Thoracic aorta (tissue), 2 donors: ENCODE data around the gene DERL3. TPM values are rescaled to one million over a fixed set of nuclear protein-coding genes. Genes with fewer than 3 reads are reported as not detected.

ENCODE experiments used
- ATAC-seq: fragments of 150-250 bp; one replicate; pipeline ENCODE4 v1.8.0; 2017; ENCODE audit warnings: low read depth; ENCODE audit not compliant: insufficient number of reproducible peaks, low FRiP score
- DNase-seq: peaks from one replicate; pipeline ENCODE4 v3.0.0-alpha.2; 2020; ENCODE audit warnings: low spot score
- H3K27ac ChIP-seq, 2 donors: fragments of 200-600 bp; sonication (generic); 1 replicate in 1 of 2; 2 replicates in 1 of 2; pipeline ENCODE4 v1.5.1; 2016; ENCODE audit warnings: mild to moderate bottlenecking in 2 of 2, moderate library complexity in 2 of 2
- H3K27me3 ChIP-seq: fragments of 200-600 bp; sonication (generic); replicated peaks from 2 replicates; pipeline ENCODE4 v1.6.0; 2016; ENCODE audit warnings: mild to moderate bottlenecking; ENCODE audit not compliant: insufficient read depth
- H3K36me3 ChIP-seq: fragments of 200-600 bp; sonication (generic); one replicate; pipeline ENCODE4 v1.5.1; 2016
- H3K4me1 ChIP-seq, 2 donors: fragments of 200-600 bp; sonication (generic); 1 replicate in 1 of 2; 2 replicates in 1 of 2; pipeline versions ENCODE4 v1.5.1 to v1.6.0; 2016; ENCODE audit warnings: low read depth in 2 of 2, mild to moderate bottlenecking in 1 of 2; ENCODE audit not compliant: control insufficient read depth in 1 of 2
- H3K4me3 ChIP-seq: fragments of 200-600 bp; sonication (generic); 2 replicates; pipeline ENCODE4 v1.5.1; 2016; ENCODE audit warnings: mild to moderate bottlenecking
- H3K9me3 ChIP-seq: fragments of 200-600 bp; sonication (generic); 2 replicates; pipeline ENCODE4 v1.5.1; 2016
- CTCF ChIP-seq: fragments of 200-600 bp; sonication (generic); IDR thresholded peaks from one replicate; pipeline ENCODE4 v1.5.1; 2019; ENCODE audit warnings: antibody characterized with exemption
- total RNA-seq, 2 donors: library from RNA; depleted of rRNA; stranded (reverse); fragments of >200 nt; gene quantifications; one replicate each; pipeline versions ENCODE4 v1.1.0 to v1.2.3, GENCODE V29; 2016

The DERL3 gene
- total RNA-seq, 2 donors from 2014 or later, result 2.5 to 3.0 TPM

DNA sequence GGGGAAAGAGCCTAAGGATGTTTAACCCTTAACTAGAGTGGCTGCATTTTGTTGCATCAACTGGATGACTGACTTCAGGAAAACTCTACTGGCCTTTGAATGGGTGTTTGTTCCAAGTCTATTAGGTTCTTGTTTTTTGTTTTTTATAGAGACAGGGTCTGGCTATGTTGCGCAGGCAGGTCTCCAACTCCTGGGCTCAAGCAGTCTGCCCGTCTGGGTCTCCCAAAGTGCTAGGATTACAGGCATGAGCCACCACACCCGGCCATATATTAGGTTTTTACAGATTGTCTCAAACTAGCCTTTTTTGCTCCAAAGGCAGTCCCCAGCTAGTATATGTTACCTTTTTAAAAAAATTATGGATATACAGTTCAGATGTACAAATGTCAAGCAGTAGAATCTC, 50.9 kb downstream of the DERL3 start:
- no peak for TF ChIP-seq CTCF
- Histone ChIP-seq H3K27me3 (no peaks in the 10 kb centered on the region), H3K36me3 (peaks cover 6% of the 10 kb centered on the region), H3K27ac (peak overlapping the region in 1 of 2 donors; percentile 97), H3K4me1 (peaks cover 16 to 33% of the 10 kb centered on the region in 2 donors), H3K4me3 (peak overlapping the region; percentile 94), H3K9me3 (no peaks in the 10 kb centered on the region)
- ATAC-seq, result no peak
- DNase-seq, result no peak

DNA sequence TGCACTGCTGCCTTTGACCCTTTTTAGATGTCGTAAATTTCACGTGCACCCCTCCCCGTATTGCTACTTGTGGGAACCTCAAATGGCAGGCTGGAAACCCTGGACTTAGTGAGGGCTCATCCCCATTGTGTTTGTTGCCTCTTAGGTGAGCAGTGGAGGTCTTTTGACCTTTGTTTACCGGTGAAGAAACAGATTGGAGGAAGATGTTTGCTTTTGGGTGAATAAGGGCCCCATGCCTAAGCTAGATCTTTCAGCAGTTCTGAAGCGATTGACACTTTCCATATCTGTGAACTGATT, 51.3 kb downstream of the DERL3 start:
- no peaks in the 10 kb centered on the region for H3K27me3 ChIP-seq
- peaks cover 5% of the 10 kb centered on the region for H3K36me3 ChIP-seq
- peaks cover 16 to 33% of the 10 kb centered on the region in 2 donors for H3K4me1 ChIP-seq
- no peak for DNase-seq
- no peak for TF ChIP-seq CTCF
- H3K9me3 ChIP-seq, result no peaks in the 10 kb centered on the region
- peak overlapping the region in 1 of 2 donors; percentile 97 for H3K27ac ChIP-seq
- ATAC-seq, result no peak
- H3K4me3 ChIP-seq, result peak overlapping the region; percentile 94

- Histone ChIP-seq H3K4me1 (peaks cover 16 to 33% of the 10 kb centered on the region in 2 donors), H3K9me3 (no peaks in the 10 kb centered on the region), H3K27ac (peak within 1 kb of the TSS; percentile 97 to 99), H3K4me3 (peak within 1 kb of the TSS; percentile 94), H3K36me3 (no peaks in the 10 kb centered on the region), H3K27me3 (no peaks in the 10 kb centered on the region)
- no peak for TF ChIP-seq CTCF
- peak; percentile 98 for ATAC-seq
- peak; percentile 88 for DNase-seq
Measured at GRCh38 chr22:23786752-23787599, 51.8 kb downstream of the DERL3 start, which contains the start of gene SMARCB1. TSS of gene SMARCB1 (plus strand) at chr22:23786966. CDS start at chr22:23787170, 204 bp downstream.

DNA sequence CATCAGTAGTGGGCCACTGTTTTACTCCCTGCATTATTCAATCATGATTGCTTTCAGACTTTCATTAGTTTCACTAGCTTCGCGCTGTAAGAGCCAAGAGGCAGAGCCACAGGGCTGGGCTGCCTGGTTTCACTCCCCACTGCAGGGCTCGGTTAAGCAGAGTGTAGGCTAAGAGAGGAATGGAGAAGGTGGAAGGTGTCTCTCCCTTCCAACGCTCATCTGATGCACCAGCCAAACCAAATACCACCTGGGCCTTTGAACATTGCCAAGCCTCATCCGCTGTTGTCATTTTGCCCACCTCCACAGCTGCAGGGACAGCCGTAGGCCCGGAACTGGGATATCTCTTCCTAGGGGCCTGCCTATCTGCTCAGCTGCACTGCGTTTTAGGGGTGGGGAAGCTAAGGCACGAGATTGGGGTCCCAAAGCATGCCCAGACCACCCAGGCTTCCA, 52.5 kb downstream of the DERL3 start:
- H3K4me3 ChIP-seq, result peak overlapping the region; percentile 94
- H3K36me3 ChIP-seq, result no peaks in the 10 kb centered on the region
- H3K4me1 ChIP-seq, result peaks cover 16 to 32% of the 10 kb centered on the region in 2 donors
- DNase-seq, result no peak
- H3K27ac ChIP-seq, result peak overlapping the region; percentile 97 to 99
- no peaks in the 10 kb centered on the region for H3K9me3 ChIP-seq
- no peak for TF ChIP-seq CTCF
- no peak for ATAC-seq
- no peaks in the 10 kb centered on the region for H3K27me3 ChIP-seq

Other genes starting within 250 kb of the DERL3 start
- not detected for gene DRICH1, start 206.7 kb downstream of the DERL3 start, total RNA-seq
- gene RGL4, start 148.0 kb downstream of the DERL3 start, total RNA-seq, result not detected
- gene ZNF70, start 87.9 kb downstream of the DERL3 start, total RNA-seq, result 10 to 100 TPM in 1 of 2 donors, 1 to 10 TPM in 1; 8.4 to 13.8 TPM
- gene VPREB3, start 84.6 kb downstream of the DERL3 start, total RNA-seq, result not detected
- not detected for gene C22orf15, start 76.0 kb downstream of the DERL3 start, total RNA-seq
- gene CHCHD10, start 71.0 kb downstream of the DERL3 start, total RNA-seq, result 10 to 100 TPM in 1 of 2 donors, not detected in 1; 19.4 TPM
- 10 to 100 TPM in 1 of 2 donors, 1 to 10 TPM in 1; 2.0 to 10.2 TPM for gene MMP11, start 66.2 kb downstream of the DERL3 start, total RNA-seq
- 10 to 100 TPM; 43.5 to 50.0 TPM for gene SMARCB1, start 52.0 kb downstream of the DERL3 start, total RNA-seq
- 10 to 100 TPM in 1 of 2 donors, 1 to 10 TPM in 1; 9.2 to 25.5 TPM for gene SLC2A11, start 18.9 kb upstream of the DERL3 start, total RNA-seq
- gene MIF, start 55.4 kb upstream of the DERL3 start, total RNA-seq, result 100 to 1,000 TPM; 152 to 157 TPM
- 1 to 10 TPM in 1 of 2 donors, not detected in 1; 3.6 TPM for gene GSTT2B, start 122.2 kb upstream of the DERL3 start, total RNA-seq
- 1 to 10 TPM in 1 of 2 donors, not detected in 1; 5.4 TPM for gene DDTL, start 127.9 kb upstream of the DERL3 start, total RNA-seq
- 10 to 100 TPM; 38.8 to 45.5 TPM for gene DDT, start 135.4 kb upstream of the DERL3 start, total RNA-seq
- not detected for gene GSTT2, start 141.1 kb upstream of the DERL3 start, total RNA-seq
- not detected for gene GSTT4, start 166.4 kb upstream of the DERL3 start, total RNA-seq
- 10 to 100 TPM; 77.7 to 91.5 TPM for gene CABIN1, start 172.3 kb upstream of the DERL3 start, total RNA-seq